ENCODE results near the gene KCNAB2. TPM values are rescaled to one million over a fixed set of nuclear protein-coding genes. Genes with fewer than 3 reads are reported as not detected.

KCNAB2 gene
- total and polyA plus RNA-seq, 2 donors (not counting 1 experiment from before 2014, with no cell fraction given), result 90.7 to 143 TPM

DNA sequence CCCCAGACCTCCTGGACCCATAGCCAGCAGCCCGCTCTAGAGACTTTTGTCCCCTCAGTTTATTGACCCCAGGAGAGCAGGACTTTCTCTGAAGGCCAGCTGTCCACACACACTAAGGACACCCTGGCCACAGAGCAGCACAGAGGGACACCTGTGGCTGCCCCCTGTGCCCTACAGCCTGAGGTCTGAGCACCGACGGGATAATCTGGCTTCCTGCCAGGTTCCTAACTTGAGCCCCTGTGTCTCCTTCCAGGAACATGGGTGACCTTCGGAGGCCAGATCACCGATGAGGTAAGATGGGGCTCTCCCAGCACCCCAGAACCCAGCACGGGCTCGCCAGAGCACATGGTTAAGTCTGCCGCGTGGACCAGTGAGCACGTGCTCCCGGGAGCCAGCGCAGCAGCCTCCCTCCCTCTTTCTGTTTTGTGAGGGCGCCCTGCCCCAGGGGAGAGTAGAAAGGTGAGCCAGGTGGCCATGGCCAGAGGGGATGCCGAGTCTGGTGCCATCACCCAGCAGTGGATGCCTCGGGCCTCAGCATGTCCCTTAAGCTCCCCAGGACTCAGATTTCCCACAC, 27.9 kb downstream of the KCNAB2 start:
- POLR2A ChIA-PET, result no interaction called here
- H2AFZ ChIP-seq (ENCODE audit: insufficient read depth, low read depth, low read length, poor library complexity, severe bottlenecking), result no peak overlapping the region

DNA sequence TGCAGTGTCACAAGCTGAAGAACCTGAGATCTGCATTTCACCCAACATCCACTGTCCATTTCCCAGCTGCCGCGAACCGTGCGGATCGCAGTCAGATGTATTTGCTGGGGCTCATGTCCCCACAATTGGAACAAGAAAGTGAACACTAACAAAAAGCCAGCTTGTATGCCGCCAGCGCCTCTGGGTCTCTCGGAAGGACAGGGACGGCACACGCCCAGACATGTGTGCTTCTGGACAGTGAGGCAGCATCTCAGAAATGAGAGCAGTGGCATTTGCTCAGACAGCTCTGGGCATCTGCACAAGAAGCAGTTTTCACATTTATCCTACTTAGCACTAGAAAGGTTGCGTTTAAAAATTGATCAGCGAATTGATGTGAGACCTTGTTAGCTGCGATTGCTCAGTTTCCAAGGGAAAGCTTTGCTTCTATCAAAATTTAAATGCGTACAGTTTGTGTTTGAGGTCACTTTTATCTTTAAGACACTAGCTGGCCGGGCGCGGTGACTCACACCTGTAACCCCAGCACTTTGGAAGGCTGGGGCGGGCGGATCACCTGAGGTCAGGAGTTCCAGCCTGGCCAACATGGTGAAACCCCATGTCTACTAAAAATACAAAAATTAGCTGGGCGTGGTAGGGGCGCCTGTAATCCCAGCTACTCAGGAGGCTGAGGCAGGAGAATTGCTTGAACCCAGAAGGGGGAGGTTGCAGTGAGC, 28.7 kb downstream of the KCNAB2 start:
- intact Hi-C loops (cut with micrococcal nuclease), result no loop called here
- Histone ChIP-seq H3K27me3 (replicated peaks in 1 of 4; ENCODE audit: control extremely low read depth in 1 of 4, control insufficient read depth in 3 of 4, insufficient read depth in 4 of 4, low read length in 3 of 4) (no peaks in the 10 kb centered on the region), H3K79me2 (ENCODE audit: control insufficient read depth, insufficient read depth, low read length) (no peaks in the 10 kb centered on the region), H3K9me3 (ENCODE audit: control extremely low read depth in 1 of 3, control insufficient read depth in 2 of 3, insufficient read depth in 1 of 3, low read length in 2 of 3) (no peaks in the 10 kb centered on the region), H2AFZ (ENCODE audit: insufficient read depth, low read depth, low read length, poor library complexity, severe bottlenecking) (no peak overlapping the region), H3K27ac (ENCODE audit: low read length in 2 of 2) (no peak overlapping the region), H3K36me3 (replicated peaks in 1 of 2; ENCODE audit: control extremely low read depth in 1 of 2, control insufficient read depth in 1 of 2, extremely low read depth in 1 of 2, insufficient read depth in 2 of 2, low read length in 1 of 2) (peaks cover 0 to 47% of the 10 kb centered on the region in 2 experiments), H3K4me3 (ENCODE audit: control extremely low read depth in 1 of 5, extremely low read depth in 1 of 5, insufficient read depth in 1 of 5, low read depth in 2 of 5, low read length in 4 of 5) (no peak overlapping the region), H3K9ac (ENCODE audit: low read length) (no peak overlapping the region), H3K4me1 (ENCODE audit: control insufficient read depth in 2 of 2, insufficient read depth in 2 of 2, low read length in 2 of 2) (no peaks in the 10 kb centered on the region), H4K20me1 (ENCODE audit: control insufficient read depth, insufficient read depth, low read length, poor library complexity, severe bottlenecking) (peaks cover 27% of the 10 kb centered on the region), H3K4me2 (replicated peaks; ENCODE audit: low read depth, low read length, poor library complexity, severe bottlenecking) (no peak overlapping the region)
- ChIA-PET POLR2A (no interaction called here), CTCF (no interaction called here)
- H3K4me3 Mint-ChIP-seq, result no peak overlapping the region
- no peak for DNase-seq
- TF ChIP-seq, protein P1, sequence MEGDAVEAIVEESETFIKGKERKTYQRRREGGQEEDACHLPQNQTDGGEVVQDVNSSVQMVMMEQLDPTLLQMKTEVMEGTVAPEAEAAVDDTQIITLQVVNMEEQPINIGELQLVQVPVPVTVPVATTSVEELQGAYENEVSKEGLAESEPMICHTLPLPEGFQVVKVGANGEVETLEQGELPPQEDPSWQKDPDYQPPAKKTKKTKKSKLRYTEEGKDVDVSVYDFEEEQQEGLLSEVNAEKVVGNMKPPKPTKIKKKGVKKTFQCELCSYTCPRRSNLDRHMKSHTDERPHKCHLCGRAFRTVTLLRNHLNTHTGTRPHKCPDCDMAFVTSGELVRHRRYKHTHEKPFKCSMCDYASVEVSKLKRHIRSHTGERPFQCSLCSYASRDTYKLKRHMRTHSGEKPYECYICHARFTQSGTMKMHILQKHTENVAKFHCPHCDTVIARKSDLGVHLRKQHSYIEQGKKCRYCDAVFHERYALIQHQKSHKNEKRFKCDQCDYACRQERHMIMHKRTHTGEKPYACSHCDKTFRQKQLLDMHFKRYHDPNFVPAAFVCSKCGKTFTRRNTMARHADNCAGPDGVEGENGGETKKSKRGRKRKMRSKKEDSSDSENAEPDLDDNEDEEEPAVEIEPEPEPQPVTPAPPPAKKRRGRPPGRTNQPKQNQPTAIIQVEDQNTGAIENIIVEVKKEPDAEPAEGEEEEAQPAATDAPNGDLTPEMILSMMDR (IDR thresholded peaks at IDR 0.05), result no peak
- TF ChIP-seq EZH2 (IDR thresholded peaks at IDR 0.05; ENCODE audit: borderline replicate concordance, insufficient read depth, low read depth, low read length, poor library complexity, severe bottlenecking), result no peak
- H3K4me1 Mint-ChIP-seq, result no peaks in the 10 kb centered on the region
- H3K27me3 Mint-ChIP-seq, result no peaks in the 10 kb centered on the region
- no peak for ATAC-seq (ENCODE audit: low read depth)
- H3K9me3 Mint-ChIP-seq (ENCODE audit: insufficient read depth), result no peaks in the 10 kb centered on the region
- WGBS (ENCODE audit: insufficient coverage), result 98% methylated on average over 16 of the region's 21 CpGs
- H3K27ac Mint-ChIP-seq, result no peak overlapping the region

More for the DNA sequence above, 27.9 kb downstream of the KCNAB2 start:
- Mint-ChIP-seq H3K27ac (no peak overlapping the region), H3K4me1 (no peaks in the 10 kb centered on the region), H3K4me3 (no peak overlapping the region), H3K9me3 (ENCODE audit: insufficient read depth) (no peaks in the 10 kb centered on the region), H3K27me3 (no peaks in the 10 kb centered on the region)
- Histone ChIP-seq H3K27ac (ENCODE audit: low read length in 2 of 2) (no peak overlapping the region), H3K27me3 (replicated peaks in 1 of 4; ENCODE audit: control extremely low read depth in 1 of 4, control insufficient read depth in 3 of 4, insufficient read depth in 4 of 4, low read length in 3 of 4) (no peaks in the 10 kb centered on the region), H3K4me1 (ENCODE audit: control insufficient read depth in 2 of 2, insufficient read depth in 2 of 2, low read length in 2 of 2) (no peaks in the 10 kb centered on the region), H3K79me2 (ENCODE audit: control insufficient read depth, insufficient read depth, low read length) (no peaks in the 10 kb centered on the region), H3K9ac (ENCODE audit: low read length) (no peak overlapping the region), H3K36me3 (replicated peaks in 1 of 2; ENCODE audit: control extremely low read depth in 1 of 2, control insufficient read depth in 1 of 2, extremely low read depth in 1 of 2, insufficient read depth in 2 of 2, low read length in 1 of 2) (peaks cover 0 to 43% of the 10 kb centered on the region in 2 experiments), H3K4me3 (ENCODE audit: control extremely low read depth in 1 of 5, extremely low read depth in 1 of 5, insufficient read depth in 1 of 5, low read depth in 2 of 5, low read length in 4 of 5) (no peak overlapping the region), H3K4me2 (replicated peaks; ENCODE audit: low read depth, low read length, poor library complexity, severe bottlenecking) (no peak overlapping the region), H3K9me3 (ENCODE audit: control extremely low read depth in 1 of 3, control insufficient read depth in 2 of 3, insufficient read depth in 1 of 3, low read length in 2 of 3) (no peaks in the 10 kb centered on the region), H4K20me1 (ENCODE audit: control insufficient read depth, insufficient read depth, low read length, poor library complexity, severe bottlenecking) (peaks cover 35% of the 10 kb centered on the region)
- no peak for ATAC-seq (ENCODE audit: low read depth)
- DNase-seq, result no peak
- intact Hi-C loops (cut with micrococcal nuclease), result no loop called here
- CTCF ChIA-PET, result no interaction called here
- WGBS (ENCODE audit: insufficient coverage), result 97% methylated on average over 13 of the region's 15 CpGs
- no peak for TF ChIP-seq EZH2 (IDR thresholded peaks at IDR 0.05; ENCODE audit: borderline replicate concordance, insufficient read depth, low read depth, low read length, poor library complexity, severe bottlenecking)
- TF ChIP-seq, protein P1 (IDR thresholded peaks at IDR 0.05), result no peak
